Stimulated activated CD8-positive, alpha-beta memory T cell treated with anti-CD3 and anti-CD28 coated beads, Interleukin-12 subunit alpha, Interleukin-12 subunit beta, amount 100 ng/mL, for 24 hours (primary cell): ENCODE measurements around the gene POFUT2.
A peak's percentile ranks its signal among the peaks of the same experiment; 100 is the strongest.

Source experiments
- DNase-seq: peaks from one replicate; pipeline ENCODE4 v3.0.0-alpha.2; 2020; ENCODE audit errors: extremely low read depth

POFUT2 gene, protein sequence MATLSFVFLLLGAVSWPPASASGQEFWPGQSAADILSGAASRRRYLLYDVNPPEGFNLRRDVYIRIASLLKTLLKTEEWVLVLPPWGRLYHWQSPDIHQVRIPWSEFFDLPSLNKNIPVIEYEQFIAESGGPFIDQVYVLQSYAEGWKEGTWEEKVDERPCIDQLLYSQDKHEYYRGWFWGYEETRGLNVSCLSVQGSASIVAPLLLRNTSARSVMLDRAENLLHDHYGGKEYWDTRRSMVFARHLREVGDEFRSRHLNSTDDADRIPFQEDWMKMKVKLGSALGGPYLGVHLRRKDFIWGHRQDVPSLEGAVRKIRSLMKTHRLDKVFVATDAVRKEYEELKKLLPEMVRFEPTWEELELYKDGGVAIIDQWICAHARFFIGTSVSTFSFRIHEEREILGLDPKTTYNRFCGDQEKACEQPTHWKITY

DNA sequence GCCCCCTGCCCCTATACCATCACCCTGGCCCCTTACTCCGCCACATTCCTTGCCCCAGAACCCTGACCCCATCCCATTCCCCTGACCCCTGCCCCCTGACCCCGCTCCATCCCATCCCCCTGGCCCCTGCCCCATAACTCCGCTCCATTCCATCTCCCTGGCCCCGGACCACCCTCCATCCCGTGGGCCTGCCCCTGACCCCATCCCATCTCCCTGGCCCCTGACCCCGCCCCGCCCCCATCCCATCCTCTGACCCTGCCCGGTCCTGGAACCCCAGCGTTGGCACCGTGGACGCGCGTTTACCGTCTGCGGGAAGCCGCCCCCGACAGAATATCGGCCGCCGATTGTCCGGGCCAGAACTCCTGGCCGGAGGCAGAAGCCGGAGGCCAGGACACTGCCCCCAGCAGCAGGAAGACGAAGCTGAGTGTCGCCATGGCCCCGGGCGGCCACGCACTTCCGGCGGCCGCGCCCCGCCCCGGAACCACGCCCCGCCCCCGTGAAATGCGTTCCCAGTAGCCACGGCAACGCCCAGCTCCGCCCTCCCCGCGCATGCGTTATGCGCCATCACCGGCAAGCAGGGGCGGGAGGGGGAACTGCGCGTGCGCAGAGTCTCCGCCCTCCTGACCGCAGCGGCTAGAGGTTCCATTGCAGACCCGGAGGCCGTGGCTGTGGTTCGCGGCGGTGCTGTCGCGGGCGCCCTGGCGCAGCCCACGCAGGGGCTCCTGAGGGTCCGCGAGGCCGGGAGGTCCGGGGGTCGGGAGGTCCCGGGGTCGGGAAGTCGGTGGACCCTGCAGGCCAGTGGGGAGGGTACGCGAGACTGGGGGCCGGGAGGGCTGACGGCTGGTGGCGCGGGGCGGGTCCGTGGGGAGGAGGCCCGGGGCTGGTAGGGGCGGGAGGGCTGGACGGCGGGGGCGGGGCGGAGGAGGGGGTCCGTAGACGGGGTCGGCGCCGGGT lies at the start of gene POFUT2:
Gene POFUT2, minus strand, starts transcription at position 458 of the 954 bp plus-strand sequence. Its CDS starts 24 bp downstream, at position 434.
- peak; percentile 95 for DNase-seq

DNA sequence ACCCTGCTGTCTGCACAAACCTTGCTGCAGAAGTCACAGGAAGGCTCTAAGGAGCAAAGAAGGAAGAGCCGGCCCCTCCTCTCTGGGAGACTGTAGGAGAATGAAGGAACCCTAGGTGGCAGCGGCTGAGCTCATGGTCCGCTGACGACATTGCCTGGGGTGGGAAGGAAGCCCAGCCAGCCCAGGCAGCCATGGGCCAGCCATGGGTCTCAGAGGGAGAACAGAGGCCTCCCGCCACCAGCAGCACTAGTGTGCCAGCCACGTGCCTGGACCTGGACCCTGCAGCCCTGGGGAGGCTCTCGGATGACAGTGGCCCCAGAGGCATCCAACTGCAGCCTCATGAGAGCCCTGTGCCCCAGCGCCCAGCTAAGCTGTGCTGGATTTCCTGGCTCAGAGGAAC lies 49.2 kb upstream of the POFUT2 start:
- DNase-seq = no peak

DNA sequence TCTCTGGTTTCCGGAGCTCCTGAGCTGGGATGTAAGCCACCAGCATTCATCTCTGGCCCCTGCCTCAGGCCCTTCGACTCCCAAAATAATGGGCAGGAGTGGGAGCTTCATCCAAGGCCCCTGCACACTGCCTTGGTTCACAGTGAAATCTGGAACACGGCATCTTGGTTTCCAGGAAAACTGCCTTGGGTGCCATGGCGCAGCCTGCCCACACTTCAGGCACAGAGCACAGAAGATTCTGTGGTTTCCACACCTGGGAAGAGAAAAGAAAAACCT lies 48.8 kb upstream of the POFUT2 start:
- DNase-seq = no peak

DNA sequence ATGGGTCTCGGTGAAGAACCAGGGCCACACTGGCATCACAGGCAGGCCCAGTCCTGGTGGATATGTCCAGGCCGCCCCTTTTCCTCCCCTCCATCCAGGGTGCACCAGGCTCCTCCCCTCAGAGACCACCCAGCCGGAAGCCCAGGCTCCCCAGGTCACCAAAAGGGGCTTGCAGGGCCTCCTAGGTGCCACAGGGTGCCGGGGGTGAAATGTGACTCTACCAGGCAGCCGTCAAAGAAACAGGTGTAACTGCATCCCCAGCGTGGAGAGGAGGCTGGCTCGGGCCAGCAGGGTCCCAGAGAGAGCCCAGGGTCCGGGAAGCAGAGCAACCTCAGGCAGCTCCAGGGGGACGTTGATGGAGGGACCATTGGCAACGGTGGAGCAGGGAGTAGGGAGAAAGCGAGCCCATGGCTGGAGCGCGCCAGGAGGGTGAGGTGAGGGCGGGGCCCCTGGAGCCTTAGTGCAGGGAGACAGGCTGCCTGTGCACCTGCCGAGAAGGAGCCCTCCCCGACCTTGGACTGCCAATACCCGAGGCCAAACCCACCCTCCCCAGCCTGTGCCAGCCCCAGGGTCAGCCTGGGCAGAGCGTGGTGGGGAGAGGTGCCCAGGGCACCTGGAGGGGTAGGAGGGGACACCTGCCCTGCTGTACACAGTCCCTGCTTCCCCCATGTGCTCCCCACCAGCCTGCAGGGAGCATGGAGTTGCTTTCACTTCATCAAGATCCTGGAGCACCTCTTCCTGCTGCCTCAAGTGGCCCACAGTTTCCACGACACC lies 48.3 kb upstream of the POFUT2 start:
- no peak for DNase-seq

DNA sequence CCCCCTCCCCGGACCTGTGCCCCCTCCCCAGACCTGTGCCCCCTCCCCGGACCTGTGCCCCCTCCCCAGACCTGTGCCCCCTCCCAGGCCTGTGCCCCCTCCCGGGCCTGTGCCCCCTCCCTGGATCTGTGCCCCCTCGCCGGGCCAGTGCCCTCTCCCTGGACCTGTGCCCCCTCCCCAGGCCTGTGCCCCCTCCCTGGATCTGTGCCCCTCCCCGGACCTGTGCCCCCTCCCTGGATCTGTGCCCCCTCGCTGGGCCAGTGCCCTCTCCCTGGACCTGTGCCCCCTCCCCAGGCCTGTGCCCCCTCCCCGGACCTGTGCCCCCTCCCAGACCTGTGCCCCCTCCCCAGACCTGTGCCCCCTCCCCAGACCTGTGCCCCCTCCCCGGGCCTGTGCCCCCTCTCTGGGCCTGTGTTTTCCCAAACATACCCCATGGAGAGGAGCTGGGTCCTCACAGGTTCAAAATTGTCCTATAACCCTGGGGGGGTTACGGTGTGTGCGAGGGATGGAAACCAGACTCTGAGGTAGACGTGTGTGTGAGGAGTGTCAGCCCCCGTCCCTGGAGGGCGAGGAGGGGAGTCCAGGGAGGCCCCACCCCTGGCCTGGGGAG lies 47.6 kb upstream of the POFUT2 start:
- no peak for DNase-seq

DNA sequence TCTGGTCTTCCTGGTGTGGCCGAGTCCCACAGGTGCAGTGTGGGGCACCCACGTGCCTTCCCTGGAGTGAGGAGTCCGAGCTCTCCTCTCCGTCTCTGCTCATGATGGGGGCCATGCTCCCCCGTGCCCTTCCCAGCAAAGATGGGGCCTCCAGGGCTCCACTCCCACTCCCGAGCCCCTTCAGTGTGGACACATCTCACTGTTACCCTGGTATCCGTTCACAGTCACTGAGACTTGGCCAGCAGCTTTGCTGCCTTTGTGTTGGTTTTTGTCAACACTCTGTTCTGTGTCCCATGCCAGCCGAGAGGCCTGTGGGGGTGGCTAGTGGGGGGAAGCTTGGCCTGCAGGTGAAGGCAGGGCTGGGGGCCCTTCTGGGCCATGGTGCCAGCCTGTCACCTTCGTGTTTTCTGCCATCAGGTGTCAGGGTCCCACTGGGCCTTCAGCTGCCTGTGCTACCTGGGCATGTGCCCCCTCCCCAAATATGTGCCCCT lies 46.9 kb upstream of the POFUT2 start:
- DNase-seq = no peak

DNA sequence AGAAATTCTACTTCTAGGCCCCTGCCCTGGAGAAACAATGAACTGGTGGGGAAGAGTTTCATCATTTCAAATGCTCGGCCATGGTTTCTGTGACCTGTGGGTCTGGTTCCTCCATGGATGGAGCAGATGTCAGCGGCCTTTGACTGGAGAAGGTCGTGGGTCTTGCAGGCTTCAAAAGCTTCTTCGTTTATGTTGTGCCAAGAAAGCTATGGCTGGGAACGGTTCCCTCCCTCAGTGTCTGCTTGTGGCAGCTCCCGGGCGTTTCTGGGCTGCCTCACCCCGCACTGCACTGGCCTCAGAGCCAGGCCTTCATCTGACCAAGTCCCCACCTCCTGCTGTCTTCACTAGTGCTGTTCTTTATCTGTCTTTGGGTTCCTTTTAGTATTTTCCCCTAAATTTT lies 46.4 kb upstream of the POFUT2 start:
- DNase-seq = no peak

DNA sequence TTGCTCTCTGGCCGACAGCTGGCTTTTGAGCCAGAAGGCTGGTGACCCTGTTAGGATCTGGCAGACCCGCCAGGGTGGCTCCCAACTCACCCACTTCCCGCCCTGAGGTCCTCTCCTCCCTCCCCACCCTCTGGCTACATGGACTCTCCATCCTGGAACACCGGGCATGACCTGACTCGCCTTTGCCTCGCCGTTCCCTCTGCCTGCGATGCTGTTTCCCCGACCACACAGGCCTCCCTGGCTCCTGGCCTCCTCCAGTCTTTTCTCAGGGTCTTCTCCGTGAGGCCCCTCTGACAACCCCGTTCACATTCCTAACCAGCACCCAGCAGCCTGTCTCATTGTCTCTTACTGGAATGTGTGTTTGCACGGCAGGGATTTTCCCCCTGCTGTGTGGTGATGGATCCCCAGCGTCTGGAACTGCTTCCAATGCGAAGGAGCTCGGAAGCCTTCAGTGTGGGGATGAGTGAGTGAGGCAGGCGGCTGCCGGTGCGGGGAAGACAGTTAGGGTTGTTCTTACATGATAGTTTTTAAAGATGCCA lies 46.0 kb upstream of the POFUT2 start:
- no peak for DNase-seq

DNA sequence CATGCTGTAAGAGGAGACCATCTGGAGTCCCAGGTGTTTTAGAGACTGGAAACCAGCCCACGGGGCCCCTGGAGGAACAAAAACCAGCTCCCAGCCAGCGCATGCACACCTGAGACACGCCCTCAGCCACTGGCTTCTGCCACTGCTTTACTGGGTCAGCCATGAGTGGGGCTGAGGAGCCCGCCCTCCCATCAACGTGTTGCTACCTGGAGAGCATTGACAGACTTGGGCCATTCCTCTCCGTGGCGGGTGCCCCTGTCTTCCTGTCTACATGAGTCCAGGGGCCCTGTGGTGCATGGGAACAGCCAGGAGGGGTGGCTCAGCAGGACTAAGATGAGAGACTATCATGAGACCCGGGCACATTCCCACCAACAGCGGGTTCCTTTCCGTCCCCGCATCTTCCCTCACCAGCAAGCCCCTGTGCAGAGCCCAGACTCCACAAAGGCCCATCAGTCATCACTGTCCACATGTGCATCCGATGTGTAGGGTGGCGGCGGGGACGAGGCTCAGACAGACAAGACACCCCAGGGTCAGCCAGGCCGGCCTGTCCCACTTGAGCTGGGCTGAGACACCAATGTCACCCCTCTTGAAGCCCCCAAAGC lies 45.4 kb upstream of the POFUT2 start:
- DNase-seq = no peak

DNA sequence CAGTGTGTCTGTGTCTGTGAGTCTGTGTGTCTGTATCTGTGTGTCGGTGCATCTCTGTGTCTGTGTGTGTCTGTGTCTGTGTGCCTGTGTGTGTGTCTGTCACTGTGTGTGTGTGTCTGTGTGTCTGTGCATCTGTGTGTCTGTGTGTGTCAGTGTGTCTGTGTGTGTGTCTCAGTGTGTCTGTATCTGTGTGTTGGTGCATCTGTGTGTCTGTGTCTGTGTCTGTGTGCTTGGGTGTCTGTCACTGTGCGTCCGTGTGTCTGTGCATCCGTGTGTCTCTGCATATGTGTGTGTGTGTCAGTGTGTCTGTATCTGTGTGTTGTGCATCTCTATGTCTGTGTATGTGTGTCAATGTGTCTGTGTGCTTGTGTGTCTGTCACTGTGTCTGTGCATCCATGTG lies 44.7 kb upstream of the POFUT2 start:
- no peak for DNase-seq

DNA sequence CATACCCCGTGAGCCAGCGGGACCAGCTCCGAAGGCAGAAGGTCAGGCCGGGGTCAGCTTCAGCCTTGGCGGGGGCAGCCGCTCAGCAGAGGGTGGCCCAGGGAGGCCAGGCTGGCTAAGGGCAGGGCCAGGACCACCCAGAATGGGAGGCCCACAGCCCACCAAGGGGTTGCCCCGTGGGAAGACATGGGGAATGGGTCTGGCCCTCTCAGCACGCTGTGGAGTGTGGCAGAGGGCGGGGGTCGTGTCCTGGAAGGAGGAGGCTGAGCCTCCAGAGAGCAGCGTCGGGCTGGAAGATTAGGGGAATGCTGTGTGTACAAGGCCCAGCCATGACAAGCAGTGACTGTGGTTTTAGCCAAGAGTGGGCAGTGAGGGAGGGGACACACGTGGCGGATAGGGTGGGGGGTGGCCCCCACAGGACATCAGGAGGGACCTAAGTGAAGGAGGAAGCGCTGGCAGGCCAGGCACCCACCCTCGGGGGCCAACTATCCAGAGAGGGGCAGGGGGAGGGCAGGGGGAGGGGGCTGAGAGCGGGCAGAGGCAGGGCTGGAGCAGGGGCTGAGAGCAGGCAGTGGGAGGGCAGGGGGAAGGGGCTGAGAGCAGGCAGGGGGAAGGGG lies 43.9 kb upstream of the POFUT2 start:
- DNase-seq = no peak

DNA sequence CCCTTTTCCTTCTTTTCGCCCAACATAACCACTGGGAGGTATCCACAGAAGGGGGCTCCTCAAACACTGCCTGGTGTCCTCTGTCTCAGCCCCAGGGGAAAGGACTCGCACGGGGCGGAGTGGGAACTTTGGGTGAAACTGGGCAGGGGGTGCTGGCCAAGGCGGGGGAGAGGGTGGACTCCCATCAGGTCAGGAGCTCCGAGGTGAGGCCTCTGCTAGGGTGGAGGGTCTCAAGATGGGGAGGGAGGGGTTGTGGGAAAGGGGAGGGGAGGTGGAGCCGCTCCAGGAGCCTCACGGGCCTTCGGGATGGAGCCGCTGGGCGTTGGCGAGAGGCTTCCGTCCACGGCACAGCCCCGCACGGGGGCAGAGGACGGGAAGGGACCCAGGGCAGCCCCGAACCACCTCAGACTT lies 43.2 kb upstream of the POFUT2 start:
- no peak for DNase-seq

DNA sequence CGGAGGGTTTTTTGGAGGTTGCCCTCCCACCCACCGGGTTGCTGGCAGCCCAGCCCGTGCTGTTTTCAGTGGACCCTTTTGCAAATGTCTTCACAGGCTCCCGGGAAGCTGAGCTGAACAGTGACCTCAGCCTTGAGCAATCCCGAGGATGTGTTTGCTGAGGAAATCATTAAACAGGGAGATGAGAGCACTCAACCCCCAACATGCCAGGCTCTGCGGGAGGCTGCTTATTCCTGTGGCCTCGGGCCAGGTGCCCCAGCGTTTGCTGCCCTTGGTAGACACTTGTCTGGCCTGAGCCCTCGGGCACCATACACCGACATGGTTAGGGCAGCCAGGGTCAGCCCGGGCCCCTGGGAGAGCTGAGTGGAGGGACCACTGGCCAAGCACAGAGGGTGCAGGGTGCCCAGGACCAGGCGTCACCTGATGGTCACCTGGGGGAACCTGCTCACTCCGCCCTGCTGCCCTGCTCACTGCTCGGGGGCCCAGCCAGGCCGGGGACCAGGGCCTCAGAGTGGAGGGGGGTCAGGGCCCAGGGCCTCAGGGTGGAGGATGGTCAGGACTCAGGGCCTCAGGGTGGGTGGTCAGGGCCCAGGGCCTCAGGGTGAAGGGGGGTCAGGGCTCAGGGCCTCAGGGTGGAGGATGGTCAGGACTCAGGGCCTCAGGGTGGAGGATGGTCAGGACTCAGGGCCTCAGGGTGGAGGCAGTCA lies 42.5 kb upstream of the POFUT2 start:
- no peak for DNase-seq

DNA sequence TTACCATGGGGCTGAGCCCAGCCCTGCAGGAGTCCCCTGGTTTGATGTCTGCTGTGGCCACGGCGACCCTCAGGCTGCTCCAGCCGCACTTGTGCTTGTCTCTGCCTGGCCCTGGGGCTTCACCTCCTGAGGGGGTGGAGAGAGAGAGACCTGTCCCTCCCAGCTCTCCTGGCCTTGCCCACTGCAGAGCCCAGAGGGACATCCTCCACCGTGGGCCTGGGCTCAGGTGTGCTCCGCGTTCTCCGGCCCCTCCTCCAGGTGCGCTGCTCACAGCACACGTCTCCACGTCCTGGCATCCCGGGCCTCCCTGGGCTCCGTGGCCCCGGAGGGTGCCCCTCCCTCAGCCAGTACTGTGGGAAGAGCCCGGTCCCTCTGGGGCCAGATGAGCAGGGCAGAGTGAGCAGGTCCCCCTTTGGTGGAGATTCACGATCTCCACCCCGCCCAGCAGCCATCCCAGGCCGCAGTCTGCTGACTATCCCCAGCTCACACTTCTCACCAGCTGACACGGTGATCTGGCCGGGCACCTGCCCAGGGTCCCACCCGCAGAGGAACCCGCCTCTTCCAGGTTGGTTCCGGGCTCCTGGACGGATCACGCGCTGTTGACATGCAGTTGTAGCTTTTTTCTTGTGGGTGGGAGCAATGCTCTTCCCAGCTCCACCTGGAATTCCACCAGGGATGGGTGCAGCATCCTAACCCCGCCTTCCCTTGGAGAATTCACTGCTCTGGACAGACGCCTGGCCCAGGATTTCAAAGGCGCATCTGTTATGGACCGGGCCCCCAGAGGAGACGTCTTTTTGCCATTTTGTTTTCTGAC lies 41.8 kb upstream of the POFUT2 start:
- no peak for DNase-seq

DNA sequence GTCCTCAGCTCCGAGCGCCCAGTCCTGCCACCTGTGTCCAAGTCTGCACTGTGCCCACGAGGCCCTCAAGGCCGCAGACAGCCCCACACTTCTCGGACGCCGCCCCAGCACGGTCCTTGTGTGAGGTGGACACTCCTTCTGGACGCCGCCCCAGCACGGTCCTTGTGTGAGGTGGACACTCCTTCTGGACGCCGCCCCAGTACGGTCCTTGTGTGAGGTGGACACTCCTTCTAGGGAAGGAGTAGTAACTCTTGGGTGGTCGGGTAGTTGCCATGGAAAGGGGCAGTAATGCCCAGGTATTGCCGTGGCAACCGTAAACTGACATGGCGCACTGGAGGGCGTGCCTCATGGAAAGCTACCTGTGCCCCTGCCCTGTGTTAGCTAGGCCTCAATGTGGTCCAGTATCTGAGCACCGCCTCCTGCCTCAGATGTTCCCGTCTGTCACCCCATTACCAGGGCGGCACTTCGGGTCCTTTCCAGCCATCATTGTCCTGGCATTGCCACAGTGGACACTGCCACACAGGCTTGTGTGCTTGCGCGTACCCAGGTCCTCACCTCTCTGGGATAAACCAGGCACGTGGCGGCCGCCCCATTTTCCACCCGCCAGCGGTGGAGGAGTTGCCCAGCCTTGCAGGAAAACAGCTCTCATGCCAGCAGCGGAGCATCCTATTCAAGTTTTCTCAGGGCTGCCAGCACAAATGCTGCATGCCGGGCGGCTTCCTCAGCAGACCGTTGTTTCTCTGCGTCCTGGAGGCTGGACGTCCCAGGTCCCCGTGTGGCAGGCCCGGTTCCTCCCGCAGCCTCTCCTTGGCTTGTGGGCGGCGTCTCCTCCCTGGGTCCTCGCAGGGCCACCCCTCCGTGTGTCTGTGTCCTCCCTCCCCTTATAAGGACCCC lies 40.8 kb upstream of the POFUT2 start:
- DNase-seq = no peak

DNA sequence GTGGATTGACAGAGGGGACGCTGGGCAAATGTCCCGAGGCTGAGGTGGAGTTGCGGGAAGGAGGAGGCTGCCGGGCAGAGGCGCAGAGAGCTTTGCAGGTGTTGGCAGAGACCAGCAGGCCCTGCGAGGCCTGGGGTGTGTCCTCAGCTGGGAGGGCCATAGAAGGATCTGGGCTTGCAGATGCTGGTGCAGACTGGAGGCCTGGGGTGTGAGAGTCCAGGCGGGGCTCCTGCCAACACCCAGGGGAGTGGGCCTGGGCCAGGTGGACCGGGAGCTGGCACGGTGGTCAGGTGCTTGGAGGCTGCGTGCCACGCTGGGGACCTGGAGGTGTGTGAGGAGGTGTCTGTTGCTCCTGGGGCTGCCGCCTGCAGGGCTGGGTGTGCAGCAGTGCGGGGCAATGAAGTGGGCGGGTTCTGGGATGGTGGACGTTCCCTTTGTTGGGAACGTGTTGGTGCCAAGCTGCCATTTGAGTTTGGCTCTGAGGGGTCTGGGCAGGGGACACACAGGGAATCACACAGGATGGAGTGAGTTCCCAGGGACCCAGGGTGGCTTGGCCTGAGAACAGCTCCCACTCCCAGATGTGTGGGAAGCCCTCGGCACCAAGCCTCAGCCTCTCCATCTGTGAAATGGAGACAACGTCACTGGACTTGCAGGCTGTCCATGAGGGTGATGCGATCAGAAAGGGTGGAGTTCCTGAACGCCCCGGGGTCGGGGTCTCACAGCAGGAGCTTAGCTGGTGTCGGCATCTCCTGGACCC lies 39.9 kb upstream of the POFUT2 start:
- DNase-seq = no peak

DNA sequence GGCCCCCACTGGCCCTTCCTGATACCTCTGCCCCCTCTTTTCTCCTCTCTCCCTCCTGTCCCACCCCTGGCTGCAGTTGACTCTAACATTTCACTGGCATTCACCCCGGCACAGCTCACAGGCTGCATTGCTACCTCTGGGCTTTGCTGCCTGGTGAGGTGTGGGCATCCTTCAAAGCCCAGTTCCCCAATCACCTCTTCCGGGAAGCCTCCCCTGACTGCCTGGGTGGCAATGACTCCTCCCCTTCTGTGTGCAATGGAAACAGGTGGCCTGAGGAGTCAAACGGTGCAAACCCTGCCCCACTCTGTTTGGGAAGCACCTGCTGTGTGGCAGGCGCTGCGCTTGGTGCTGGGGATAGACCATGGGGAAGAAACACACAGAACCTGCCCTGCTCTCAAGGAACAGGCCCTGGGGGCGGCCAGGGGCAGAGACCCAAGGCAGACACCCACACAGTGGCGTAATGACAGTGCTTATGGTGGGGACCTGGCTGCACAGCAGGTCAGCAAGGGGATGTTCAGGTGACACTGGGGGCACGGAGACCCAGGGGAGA lies 39.3 kb upstream of the POFUT2 start:
- no peak for DNase-seq
